HepG2 (cell line): ENCODE results near the gene LYPLA2. TPM values are rescaled to one million over a fixed set of nuclear protein-coding genes. Genes with fewer than 3 reads are reported as not detected.

Experiments used
- ATF2 ChIP-seq: sonication (generic); formaldehyde crosslinking; IDR thresholded peaks from 2 replicates; pipeline ENCODE4 v1.4.0; 2020; ENCODE audit warnings: missing genetic modification reagents
- CBX2 ChIP-seq, 2 experiments: fragments of 200-600 bp in 1 of 2; sonication (generic); formaldehyde crosslinking in 1 of 2; IDR thresholded peaks; 2 replicates each; pipeline versions ENCODE4 v1.7.0 to v1.8.1; 2018 to 2022; ENCODE audit warnings: low read depth in 2 of 2, low read length in 1 of 2, mild to moderate bottlenecking in 1 of 2, missing genetic modification reagents in 1 of 2
- DPF2 ChIP-seq: sonication (generic); formaldehyde crosslinking; IDR thresholded peaks from 2 replicates; pipeline ENCODE4 v1.4.0; 2020; ENCODE audit warnings: mild to moderate bottlenecking, low read depth, missing genetic modification reagents, borderline replicate concordance
- ETV6 ChIP-seq: sonication (generic); formaldehyde crosslinking; conservative IDR thresholded peaks from 2 replicates; pipeline ENCODE4 v1.4.0; 2020; ENCODE audit warnings: missing genetic modification reagents
- GATAD1 ChIP-seq: IDR thresholded peaks from 2 replicates; pipeline ENCODE4 v1.6.1; 2016; ENCODE audit warnings: missing genetic modification reagents, missing compliant biosample characterization
- GFI1 ChIP-seq: sonication (generic); formaldehyde crosslinking; IDR thresholded peaks from 2 replicates; pipeline ENCODE4 v1.5.0; 2020; ENCODE audit warnings: missing genetic modification reagents, mild to moderate bottlenecking, borderline replicate concordance
- GTF2F1 ChIP-seq: fragments of 150-350 bp; IDR thresholded peaks from 2 replicates; pipeline ENCODE4 v1.6.1; 2014; ENCODE audit warnings: low read length
- HNRNPK ChIP-seq: fragments of 200-400 bp; formaldehyde crosslinking; IDR thresholded peaks from 2 replicates; pipeline ENCODE4 v1.6.1; 2018; ENCODE audit warnings: low read length, low read depth, moderate library complexity, mild to moderate bottlenecking; ENCODE audit not compliant: poor library complexity, severe bottlenecking
- KDM2A ChIP-seq: sonication (generic); formaldehyde crosslinking; IDR thresholded peaks from 2 replicates; pipeline ENCODE4 v1.4.0; 2020; ENCODE audit warnings: low read depth, missing genetic modification reagents, borderline replicate concordance
- NR0B2 ChIP-seq: sonication (generic); formaldehyde crosslinking; IDR thresholded peaks from 2 replicates; pipeline ENCODE4 v1.4.0; 2020; ENCODE audit warnings: mild to moderate bottlenecking, missing genetic modification reagents
- PATZ1 ChIP-seq: sonication (generic); formaldehyde crosslinking; IDR thresholded peaks from 2 replicates; pipeline ENCODE4 v1.4.0; 2020; ENCODE audit warnings: missing genetic modification reagents
- PHF20 ChIP-seq: sonication (generic); formaldehyde crosslinking; IDR thresholded peaks from 2 replicates; pipeline ENCODE4 v1.5.0; 2020; ENCODE audit warnings: mild to moderate bottlenecking, missing genetic modification reagents
- PPARG ChIP-seq: conservative IDR thresholded peaks from 2 replicates; pipeline ENCODE4 v1.6.1; 2016; ENCODE audit warnings: missing biosample characterization, missing genetic modification reagents
- RFXANK ChIP-seq: IDR thresholded peaks from 2 replicates; pipeline ENCODE4 v1.6.1; 2016
- RORA ChIP-seq: sonication (generic); formaldehyde crosslinking; IDR thresholded peaks from 2 replicates; pipeline ENCODE4 v1.5.0; 2020; ENCODE audit warnings: mild to moderate bottlenecking, missing genetic modification reagents, moderate library complexity
- SUZ12 ChIP-seq: fragments of 150-350 bp; IDR thresholded peaks from 2 replicates; pipeline ENCODE4 v1.6.1; 2014; ENCODE audit warnings: low read depth, low read length
- TOE1 ChIP-seq: sonication (generic); formaldehyde crosslinking; IDR thresholded peaks from 2 replicates; pipeline ENCODE4 v1.4.0; 2020; ENCODE audit warnings: mild to moderate bottlenecking, missing genetic modification reagents
- TOPORS ChIP-seq: sonication (generic); formaldehyde crosslinking; IDR thresholded peaks from 2 replicates; pipeline ENCODE4 v1.8.0; 2023; ENCODE audit warnings: mild to moderate bottlenecking, missing genetic modification reagents
- ZFP1 ChIP-seq: IDR thresholded peaks from 2 replicates; pipeline ENCODE4 v1.6.1; 2016
- ZKSCAN5 ChIP-seq: sonication (generic); formaldehyde crosslinking; IDR thresholded peaks from 2 replicates; pipeline ENCODE4 v1.5.1; 2020; ENCODE audit warnings: mild to moderate bottlenecking, missing genetic modification reagents
- ZNF24 ChIP-seq: fragments of 450-650 bp; IDR thresholded peaks from 2 replicates; pipeline ENCODE4 v1.6.1; 2017; ENCODE audit warnings: antibody characterized with exemption, mild to moderate bottlenecking
- ZNF597 ChIP-seq: sonication (generic); formaldehyde crosslinking; IDR thresholded peaks from 2 replicates; pipeline ENCODE4 v1.5.0; 2020; ENCODE audit warnings: missing genetic modification reagents
- ZNF691 ChIP-seq: sonication (generic); formaldehyde crosslinking; IDR thresholded peaks from 2 replicates; pipeline ENCODE4 v1.4.0; 2020; ENCODE audit warnings: missing genetic modification reagents, low read depth, mild to moderate bottlenecking, borderline replicate concordance
- polyA plus RNA-seq, 8 experiments: library from polyadenylated mRNA; depleted of rRNA in 3 of 8; stranded (reverse) in 7 of 8; unstranded in 1 of 8; fragments of >200 nt; fragmentation: Illumina TruSeq in 4 of 8; extraction: Trizol in 4 of 8; gene quantifications; 2 replicates each; pipeline versions ENCODE4 v1.2.1 to v1.2.3, GENCODE V29; 2011 to 2016; ENCODE audit warnings: low read depth in 4 of 8, missing spikeins in 1 of 8, mixed read lengths in 1 of 8; ENCODE audit not compliant: insufficient read depth in 1 of 8
- total RNA-seq, 5 experiments: library from RNA; depleted of rRNA; stranded (reverse); fragments of >200 nt; fragmentation: Illumina TruSeq; extraction: Trizol; gene quantifications; 2 replicates each; pipeline ENCODE4 v1.2.3, GENCODE V29; 2016; ENCODE audit warnings: low read depth in 1 of 5

Gene LYPLA2
- total and polyA plus RNA-seq, 2 of the 13 experiments (the other 11 are each of a cell fraction or from before 2014, with no cell fraction given): 72.1 to 73.2 TPM

GRCh38 chr1:23799570-23800399 lies 8.8 kb downstream of the LYPLA2 start (continued):
- no peak for TF ChIP-seq DPF2 (CRISPR knock-in tag)
- peak; percentile 71 for TF ChIP-seq GATAD1 (CRISPR knock-in tag)
- TF ChIP-seq GTF2F1: no peak
- peak; percentile 26 for TF ChIP-seq PHF20
- no peak for TF ChIP-seq RORA (CRISPR knock-in tag)
- TF ChIP-seq RFXANK (CRISPR knock-in tag): no peak
- TF ChIP-seq KDM2A: peak; percentile 73
- TF ChIP-seq ATF2 (CRISPR knock-in tag): no peak
- no peak for TF ChIP-seq TOPORS
- TF ChIP-seq ETV6: no peak
- TF ChIP-seq TOE1 (CRISPR knock-in tag): no peak
- TF ChIP-seq NR0B2 (CRISPR knock-in tag): no peak
- peak; percentile 83 for TF ChIP-seq PATZ1 (CRISPR knock-in tag)
- TF ChIP-seq PPARG (CRISPR knock-in tag): no peak
- TF ChIP-seq ZFP1 (CRISPR knock-in tag): no peak
- no peak for TF ChIP-seq ZNF24
- TF ChIP-seq GFI1 (CRISPR knock-in tag): no peak
- TF ChIP-seq CBX2 (IDR thresholded peaks at IDR 0.05; ENCODE audit: low read depth, low read length): no peak
- TF ChIP-seq CBX2 (CRISPR knock-in tag; IDR thresholded peaks at IDR 0.05; ENCODE audit: low read depth): no peak
- TF ChIP-seq HNRNPK: no peak
- no peak for TF ChIP-seq SUZ12
- TF ChIP-seq ZKSCAN5 (CRISPR knock-in tag): no peak
- no peak for TF ChIP-seq ZNF691 (CRISPR knock-in tag)
- no peak for TF ChIP-seq ZNF597
